Gastrocnemius medialis (tissue), 4 donors: ENCODE measurements around the gene LARP1.

Experiments
- CTCF ChIP-seq, 5 experiments: fragments of 450-650 bp in 3 of 5; fragments of 200-600 bp in 2 of 5; sonication (generic) in 2 of 5; IDR thresholded peaks in 4 of 5; conservative IDR thresholded peaks in 1 of 5; 1 replicate in 4 of 5; 2 replicates in 1 of 5; pipeline ENCODE4 v1.5.1; 2016 to 2019; ENCODE audit warnings: antibody characterized with exemption in 5 of 5, mild to moderate bottlenecking in 3 of 5, moderate library complexity in 3 of 5
- POLR2A ChIP-seq, 2 donors: fragments of 450-650 bp; IDR thresholded peaks; one replicate each; pipeline ENCODE4 v1.6.1; 2017; ENCODE audit warnings: antibody characterized with exemption in 2 of 2, mild to moderate bottlenecking in 2 of 2, moderate library complexity in 2 of 2

GRCh38 chr5:154727361-154727760, 27.8 kb upstream of the LARP1 start:
- TF ChIP-seq CTCF (IDR thresholded peaks at IDR 0.05 in 4 of 5, conservative IDR thresholded peaks at IDR 0.05 in 1 of 5) (no peak), POLR2A (IDR thresholded peaks at IDR 0.05) (no peak)
